ENCODE results near the gene HORMAD2.

Gene HORMAD2

DNA sequence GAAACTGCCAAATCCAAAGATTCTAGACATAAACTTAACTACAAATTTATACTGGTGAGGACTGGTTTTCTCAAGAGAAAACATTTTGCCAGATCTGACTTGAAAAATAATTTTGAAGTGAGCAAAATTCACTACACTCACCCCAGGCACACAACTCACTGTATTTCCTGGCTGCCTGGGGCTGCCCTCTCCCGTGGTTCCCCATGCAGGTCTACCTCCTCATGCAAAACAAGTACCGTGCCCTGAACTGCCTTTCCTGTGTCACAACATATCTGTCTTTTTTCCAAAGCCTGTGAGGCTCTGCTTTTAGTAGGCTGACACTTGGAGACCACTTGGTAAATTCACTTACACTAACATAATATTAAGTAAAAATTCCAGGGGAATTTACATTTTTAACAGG lies 89.9 kb downstream of the HORMAD2 start:
- no peak for DNase-seq

DNA sequence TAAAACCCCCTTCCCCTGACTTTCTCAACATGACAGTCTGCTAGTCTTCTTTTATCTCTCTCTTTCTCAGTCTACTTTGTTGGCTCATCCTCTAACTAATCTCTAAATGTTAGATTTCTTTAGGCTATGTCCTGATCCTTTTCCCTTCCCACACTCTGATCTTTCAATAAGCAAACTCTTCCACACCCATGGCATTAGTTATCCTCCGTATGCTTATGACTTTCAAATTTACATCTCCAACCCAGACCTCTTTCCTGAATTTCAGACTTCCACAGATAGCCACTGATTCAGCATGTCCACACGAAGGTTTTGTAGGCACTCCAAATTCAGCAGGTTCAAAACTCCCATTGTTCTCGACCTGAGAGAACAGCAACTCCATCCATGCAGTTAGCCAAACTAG lies 90.7 kb downstream of the HORMAD2 start:
- no peak for DNase-seq

DNA sequence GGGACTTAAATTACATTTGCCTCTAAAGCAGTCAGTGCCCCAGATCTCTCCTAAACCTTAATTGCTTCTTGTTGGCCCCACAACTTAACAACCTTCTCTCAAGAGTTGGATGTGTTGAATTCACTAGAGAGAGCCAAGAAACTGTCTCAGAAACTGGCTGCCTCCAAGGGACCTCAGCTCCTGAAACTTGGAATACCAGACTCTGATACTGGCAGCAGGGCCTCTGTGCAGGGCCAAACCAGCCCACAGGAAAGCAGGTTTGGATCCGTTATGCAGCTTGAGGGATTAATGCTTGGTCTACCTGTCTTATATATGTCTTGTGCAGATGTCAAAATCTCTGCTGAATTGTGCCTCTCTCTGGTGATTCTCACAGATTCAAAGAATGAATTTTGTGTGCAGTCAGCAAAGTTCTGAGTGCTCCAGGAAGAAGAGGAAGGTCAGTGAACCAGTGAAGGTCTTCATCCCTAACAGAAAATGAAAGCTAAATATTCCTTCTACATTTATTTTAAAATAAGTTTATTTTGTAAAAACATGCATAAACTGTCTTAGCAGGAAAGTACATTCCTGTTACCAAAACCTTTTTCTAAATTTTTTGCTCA lies 95.5 kb downstream of the HORMAD2 start:
- no peak for DNase-seq

GRCh38 chr22:30176431-30176830 lies 96.2 kb downstream of the HORMAD2 start:
- no peak for DNase-seq

DNA sequence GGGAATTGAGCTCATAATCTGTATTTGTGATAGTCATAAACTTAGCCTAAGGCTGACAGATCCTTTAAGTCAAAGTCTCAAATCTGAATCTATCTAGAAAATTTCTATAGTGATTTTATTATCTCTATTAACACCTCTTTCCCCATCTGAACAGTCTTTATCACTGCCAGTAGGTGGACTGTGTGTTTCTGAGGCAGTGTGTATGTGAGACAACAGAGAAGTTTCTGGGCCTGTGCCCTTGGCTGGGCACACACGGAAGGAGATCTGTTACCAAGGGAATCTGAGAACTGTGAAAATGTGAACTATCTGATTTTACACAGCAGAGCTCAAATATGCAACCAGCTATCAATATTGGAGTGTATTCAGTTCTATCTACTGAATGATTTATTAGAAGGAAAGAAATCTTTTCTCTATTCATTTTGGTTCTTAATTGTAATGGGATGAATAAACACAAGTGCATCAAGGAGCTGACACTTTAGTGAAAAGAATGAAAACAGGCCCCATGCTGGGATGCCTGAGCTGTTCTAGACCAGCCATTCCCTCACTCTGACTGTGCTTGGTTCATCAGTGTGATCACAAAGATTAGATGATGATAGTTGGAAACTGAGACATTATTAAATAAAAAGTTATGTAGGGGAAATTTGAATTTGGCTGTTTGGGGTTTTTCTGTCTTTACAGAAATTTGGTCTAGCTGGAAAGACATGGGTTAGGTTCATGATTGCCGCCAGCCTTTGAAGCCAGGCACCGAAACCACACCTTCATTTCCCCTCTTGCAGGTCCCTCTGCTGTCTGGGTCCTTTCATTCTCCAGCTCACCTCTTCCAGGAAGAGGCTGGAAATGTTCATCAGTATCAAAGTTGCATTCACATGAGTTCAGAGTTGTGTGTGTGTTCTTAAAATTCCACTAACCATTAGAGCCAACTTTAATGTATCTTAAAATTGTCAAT lies 98.2 kb downstream of the HORMAD2 start:
- no peak for DNase-seq

GRCh38 chr22:30180616-30181015 lies 100.4 kb downstream of the HORMAD2 start:
- no peak for DNase-seq

DNA sequence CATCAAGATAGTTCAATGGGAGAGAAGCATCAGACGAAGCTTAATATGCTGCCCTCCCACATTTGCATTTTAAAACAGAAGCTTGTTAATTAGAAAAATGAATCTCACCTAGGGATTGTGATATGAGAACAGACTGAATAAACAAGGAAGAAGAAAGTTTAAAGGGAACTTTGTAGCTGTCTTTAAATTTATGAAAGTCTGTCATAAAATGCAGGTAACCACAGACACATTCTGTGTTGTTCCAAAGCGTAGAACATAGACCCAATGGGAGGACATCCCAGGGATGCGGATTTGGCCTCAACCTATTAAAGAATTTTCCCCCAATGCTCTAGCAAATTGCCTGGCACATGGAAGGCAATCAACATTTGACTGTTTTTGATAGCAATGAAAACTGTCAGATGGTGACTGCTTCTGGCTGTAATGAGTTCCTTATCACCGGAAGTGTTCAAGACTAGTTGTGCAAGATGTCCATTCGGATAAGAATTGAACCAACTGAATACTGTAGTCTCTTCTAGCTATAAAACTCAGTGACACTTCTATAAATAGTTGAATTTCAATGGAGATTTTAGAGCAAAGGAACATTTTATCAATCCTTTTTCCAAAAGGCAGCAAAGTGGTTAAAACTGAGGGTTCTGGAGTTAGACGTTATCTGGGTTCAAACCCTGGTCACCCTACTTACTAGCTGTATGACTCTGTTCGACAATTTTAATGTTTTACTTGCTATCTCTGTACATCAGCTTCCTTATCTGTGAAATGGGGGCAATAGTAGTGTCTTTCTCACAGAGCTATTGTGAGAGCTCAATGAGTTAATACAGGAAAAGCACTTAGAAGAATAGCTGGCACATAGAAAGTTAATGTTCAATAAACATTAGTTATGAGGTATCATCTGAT lies 101.4 kb downstream of the HORMAD2 start:
- no peak for DNase-seq

GRCh38 chr22:30182350-30182745 lies 102.1 kb downstream of the HORMAD2 start:
- no peak for DNase-seq

GRCh38 chr22:30182815-30183214 lies 102.6 kb downstream of the HORMAD2 start:
- no peak for DNase-seq

DNA sequence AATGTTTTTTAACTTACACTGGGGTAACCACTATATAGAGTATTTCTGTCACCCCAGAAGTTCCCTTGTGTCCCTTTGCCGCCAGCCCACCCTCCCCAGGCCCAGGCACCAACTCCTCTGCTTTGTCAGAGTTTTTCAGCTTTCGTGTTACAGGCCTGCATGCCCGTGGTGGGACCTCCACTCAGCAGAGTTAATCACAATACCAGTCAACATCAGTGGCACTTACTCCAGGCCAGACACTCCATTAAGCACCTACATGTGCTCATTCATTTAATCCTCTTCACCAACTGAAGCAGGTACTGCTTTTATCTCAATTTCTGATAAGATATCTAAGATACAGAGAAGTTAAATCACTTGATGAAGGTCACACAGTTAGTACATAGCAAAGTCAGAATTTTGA lies 103.0 kb downstream of the HORMAD2 start:
- DNase-seq: no peak

DNA sequence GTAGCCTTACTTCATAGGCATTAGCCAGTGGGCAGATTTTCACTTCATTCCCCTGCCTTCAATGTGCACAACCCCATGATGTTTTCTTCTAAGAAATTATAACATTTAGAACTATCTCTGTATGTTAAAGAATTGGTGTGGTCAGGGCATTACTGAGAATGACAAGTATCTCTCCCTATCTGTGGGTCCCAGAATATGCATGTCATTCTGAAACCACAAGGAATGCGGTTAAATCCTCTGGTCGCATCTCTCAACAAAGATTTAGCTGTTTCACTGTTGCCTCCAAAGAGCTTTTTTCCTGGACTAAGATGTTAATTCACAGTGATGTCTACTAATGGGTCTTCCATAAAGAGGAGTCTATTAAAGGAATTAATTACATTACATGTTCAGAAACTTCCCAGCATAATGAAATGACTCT lies 103.6 kb downstream of the HORMAD2 start:
- DNase-seq: no peak

GRCh38 chr22:30185129-30185528 lies 104.9 kb downstream of the HORMAD2 start:
- no peak for DNase-seq

GRCh38 chr22:30185549-30185948 lies 105.3 kb downstream of the HORMAD2 start:
- no peak for DNase-seq

DNA sequence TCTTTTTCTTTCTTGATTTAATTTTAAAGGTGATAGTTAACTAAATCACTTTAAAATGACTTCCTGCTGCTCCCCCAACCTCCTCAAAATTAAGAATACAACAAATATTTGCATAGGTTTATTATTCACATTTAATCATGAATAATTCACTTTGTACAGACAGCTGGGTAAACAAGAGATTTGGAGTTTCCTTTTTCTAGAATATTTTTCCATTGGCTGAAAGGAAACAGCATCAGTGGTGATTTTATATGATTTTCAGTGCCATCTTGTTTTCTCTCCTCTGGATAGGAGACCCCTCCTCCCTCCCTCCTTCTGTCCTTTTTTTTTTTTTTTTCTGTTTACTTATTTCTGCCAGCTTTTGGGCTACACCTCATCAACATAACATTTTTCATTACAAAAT lies 105.8 kb downstream of the HORMAD2 start:
- DNase-seq: no peak

DNA sequence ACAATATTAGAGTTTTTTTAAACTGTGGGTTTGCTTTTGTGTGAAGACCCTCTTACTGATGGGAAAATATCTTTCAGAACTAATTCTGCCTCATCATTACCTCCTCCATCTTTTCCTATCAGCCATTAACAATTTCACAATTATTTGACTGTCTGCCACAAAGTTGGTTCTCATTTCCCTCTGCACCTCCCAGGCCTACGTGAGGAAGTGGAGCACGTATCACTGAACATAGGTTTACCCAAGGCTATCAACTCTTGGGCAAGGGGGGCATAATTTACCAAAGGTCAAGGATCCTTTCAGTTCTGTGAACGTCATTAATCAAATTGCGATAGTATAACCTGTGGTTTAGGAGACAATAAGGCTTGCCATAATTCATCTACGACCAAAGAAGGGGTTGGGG lies 106.2 kb downstream of the HORMAD2 start:
- DNase-seq: no peak

- no peak for DNase-seq
Observed at GRCh38 chr22:30187094-30187493, 106.8 kb downstream of the HORMAD2 start.

DNA sequence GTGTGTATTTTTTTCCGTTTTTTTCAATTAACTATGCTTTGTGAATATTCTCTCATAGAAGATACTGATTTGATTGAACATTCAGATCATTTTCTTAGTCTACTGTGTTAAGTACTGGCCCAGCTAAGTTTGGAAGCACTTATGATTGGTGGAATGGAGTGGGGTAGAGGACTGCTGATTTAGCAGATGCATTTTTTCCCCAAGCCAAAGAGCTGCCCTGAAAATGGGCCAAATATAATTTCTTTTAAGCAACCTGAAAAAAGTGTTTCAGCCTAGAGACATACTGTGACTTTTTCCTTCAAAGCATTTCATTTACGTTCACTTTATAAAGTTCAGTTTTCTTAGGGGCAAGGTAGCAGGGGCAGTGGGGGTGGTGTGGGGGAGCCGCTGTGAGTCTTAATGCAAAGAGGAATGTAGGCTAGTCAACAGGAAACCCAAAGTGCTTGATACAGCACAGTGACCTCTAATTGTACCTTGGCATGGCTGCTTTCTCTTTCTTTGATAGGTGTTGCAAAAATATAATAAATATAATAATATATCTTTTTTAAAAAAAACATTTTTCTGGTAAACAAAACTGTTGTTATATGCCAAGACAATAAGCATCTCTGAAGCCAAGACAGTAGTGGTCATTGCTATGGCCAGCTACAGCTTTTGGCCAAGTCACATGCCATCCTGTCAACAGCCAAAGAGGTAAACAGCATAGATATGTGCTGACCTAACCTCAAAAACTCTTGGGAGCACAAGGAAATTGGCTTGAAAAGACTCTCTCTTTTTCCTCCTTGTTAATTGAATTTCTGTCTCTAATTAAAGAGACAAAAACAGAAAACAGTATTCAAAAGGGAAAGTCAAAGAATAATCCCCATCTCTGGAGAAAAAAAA lies 107.5 kb downstream of the HORMAD2 start:
- DNase-seq: no peak

DNA sequence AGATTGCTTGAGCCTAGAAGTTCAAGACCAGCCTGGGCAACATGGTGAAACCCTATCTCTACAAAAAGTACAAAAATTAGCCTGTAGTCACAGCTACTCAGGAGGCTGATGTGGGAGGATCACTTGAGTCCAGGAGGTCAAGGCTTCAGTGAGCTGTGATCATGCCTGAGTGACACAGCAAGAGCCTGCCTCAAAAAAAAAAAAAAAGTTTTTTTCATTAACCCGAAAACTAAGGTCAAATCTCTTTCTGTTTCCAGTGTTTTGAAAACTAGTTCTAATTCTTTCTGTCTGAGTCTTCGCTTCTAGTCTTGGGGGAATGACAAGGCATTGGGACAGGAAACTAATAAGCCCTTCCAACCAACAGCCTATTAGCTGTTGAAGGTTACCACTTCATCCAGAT lies 108.6 kb downstream of the HORMAD2 start:
- DNase-seq: no peak

GRCh38 chr22:30190574-30190973 lies 110.3 kb downstream of the HORMAD2 start:
- no peak for DNase-seq

DNA sequence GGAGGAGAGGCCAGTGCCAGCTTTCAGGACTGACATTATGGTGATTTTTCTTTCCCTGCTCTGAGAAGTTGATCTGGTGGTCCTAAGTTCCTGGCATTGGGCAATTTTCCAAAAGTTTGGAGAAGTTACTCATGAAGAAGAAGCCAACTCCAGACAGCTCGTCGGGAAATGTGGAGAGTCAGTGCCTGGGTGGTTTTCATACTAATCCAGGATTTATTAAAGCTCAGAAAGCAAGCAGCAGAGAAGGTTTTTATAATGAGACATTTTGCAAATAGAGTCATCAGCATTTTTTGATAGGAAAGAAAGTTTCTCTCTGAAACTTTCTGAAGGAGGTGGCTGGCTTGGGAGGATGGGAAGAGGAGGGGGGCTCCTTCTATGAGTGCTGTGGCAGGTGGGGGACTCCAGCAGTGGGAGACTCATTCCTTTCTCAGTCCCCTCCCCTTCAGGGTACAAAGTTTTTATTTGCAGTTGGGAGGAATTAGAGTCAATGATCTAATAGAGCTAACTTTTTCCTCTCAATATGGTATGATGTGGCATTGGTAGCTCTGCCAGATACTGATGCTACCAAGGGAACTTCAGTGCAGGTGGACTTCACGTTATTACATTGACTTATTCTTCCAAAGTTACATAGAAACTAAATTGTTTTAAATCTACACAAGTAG lies 110.9 kb downstream of the HORMAD2 start:
- no peak for DNase-seq

DNA sequence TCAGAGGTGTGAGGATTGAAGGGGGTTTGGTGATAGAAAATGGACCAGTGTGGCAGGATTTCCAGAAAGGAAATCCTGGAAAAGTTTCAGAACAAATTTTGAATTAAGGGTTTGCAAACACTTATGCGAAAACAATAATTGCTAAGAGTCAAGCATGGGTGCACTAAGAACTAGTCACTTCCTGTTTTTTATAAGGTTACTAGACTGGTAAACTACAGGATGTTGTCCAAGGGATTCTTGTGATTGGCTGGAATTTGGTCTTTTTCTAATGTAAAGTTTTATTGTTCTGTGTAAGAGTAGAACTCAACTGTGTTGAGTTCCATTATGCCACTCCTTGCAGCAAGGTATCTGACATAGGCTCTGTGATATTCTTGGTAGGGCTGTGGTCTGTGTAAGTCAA lies 112.2 kb downstream of the HORMAD2 start:
- DNase-seq: no peak
